H9 (cell line): ENCODE data around the gene TCF21. TPM values are rescaled to one million over a fixed set of nuclear protein-coding genes. Genes with fewer than 3 reads are reported as not detected.
"Not testable (repeated sequence)": the region's sequence is repeated elsewhere in the genome, so short reads cannot be mapped to it uniquely, and the experiment has no call there.

ENCODE experiments used
- DNase-seq: peaks from one replicate; pipeline ENCODE4 v3.0.0-alpha.2; 2017
- H2AFZ ChIP-seq: one replicate; pipeline ENCODE4 v1.6.1; 2013; ENCODE audit warnings: mild to moderate bottlenecking, low read length, control low read depth, moderate library complexity
- H2AK5ac ChIP-seq: 2 replicates; pipeline ENCODE4 v1.6.1; 2013; ENCODE audit warnings: low read length, control low read depth, mixed read lengths; ENCODE audit not compliant: insufficient read length
- H2BK120ac ChIP-seq: one replicate; pipeline ENCODE4 v1.6.1; 2013; ENCODE audit warnings: low read depth, mild to moderate bottlenecking, low read length, control low read depth, inconsistent platforms; ENCODE audit not compliant: poor library complexity, severe bottlenecking
- H2BK12ac ChIP-seq: 2 replicates; pipeline ENCODE4 v1.6.1; 2013; ENCODE audit warnings: low read length, control low read depth, mixed read lengths, low read depth; ENCODE audit not compliant: insufficient read length
- H2BK15ac ChIP-seq: 2 replicates; pipeline ENCODE4 v1.6.1; 2013; ENCODE audit warnings: low read depth, low read length, control low read depth
- H2BK20ac ChIP-seq: one replicate; pipeline ENCODE4 v1.6.1; 2013; ENCODE audit warnings: low read depth, mild to moderate bottlenecking, low read length, control low read depth, inconsistent platforms; ENCODE audit not compliant: poor library complexity, severe bottlenecking
- H2BK5ac ChIP-seq: 2 replicates; pipeline ENCODE4 v1.6.1; 2013; ENCODE audit warnings: low read length, control low read depth, mixed read lengths; ENCODE audit not compliant: insufficient read length
- H3K14ac ChIP-seq: 2 replicates; pipeline ENCODE4 v1.6.1; 2013; ENCODE audit warnings: low read length, control low read depth; ENCODE audit not compliant: insufficient read depth
- H3K18ac ChIP-seq: 2 replicates; pipeline ENCODE4 v1.6.1; 2013; ENCODE audit warnings: low read depth, mild to moderate bottlenecking, mixed read lengths, low read length, control low read depth; ENCODE audit not compliant: insufficient read length
- H3K23ac ChIP-seq: 2 replicates; pipeline ENCODE4 v1.6.1; 2013; ENCODE audit warnings: low read length, control low read depth, mixed read lengths, low read depth; ENCODE audit not compliant: insufficient read length
- H3K23me2 ChIP-seq: 2 replicates; pipeline ENCODE4 v1.6.1; 2013; ENCODE audit warnings: low read depth, mild to moderate bottlenecking, mixed read lengths, low read length, control low read depth; ENCODE audit not compliant: insufficient read length, poor library complexity, severe bottlenecking
- H3K27ac ChIP-seq: 2 replicates; pipeline ENCODE4 v1.5.1; 2013; ENCODE audit warnings: low read length, control low read depth, mixed read lengths, low read depth; ENCODE audit not compliant: insufficient read length
- H3K27me3 ChIP-seq: 2 replicates; pipeline ENCODE4 v1.6.1; 2013; ENCODE audit warnings: low read length, control low read depth, inconsistent platforms; ENCODE audit not compliant: insufficient read depth
- H3K4ac ChIP-seq: 2 replicates; pipeline ENCODE4 v1.6.1; 2013; ENCODE audit warnings: low read depth, mild to moderate bottlenecking, control low read depth, inconsistent platforms, low read length, moderate library complexity
- H3K4me1 ChIP-seq: 2 replicates; pipeline ENCODE4 v1.6.1; 2013; ENCODE audit warnings: low read length, control low read depth, inconsistent platforms; ENCODE audit not compliant: insufficient read depth
- H3K4me2 ChIP-seq: 2 replicates; pipeline ENCODE4 v1.6.1; 2013; ENCODE audit warnings: low read length, control low read depth, mixed read lengths; ENCODE audit not compliant: insufficient read length, insufficient read depth
- H3K56ac ChIP-seq: 2 replicates; pipeline ENCODE4 v1.6.1; 2013; ENCODE audit warnings: low read depth, mild to moderate bottlenecking, mixed read lengths, low read length, control low read depth; ENCODE audit not compliant: insufficient read length
- H3K79me1 ChIP-seq: 2 replicates; pipeline ENCODE4 v1.6.1; 2013; ENCODE audit warnings: low read depth, mild to moderate bottlenecking, moderate library complexity, low read length, control low read depth, inconsistent platforms; ENCODE audit not compliant: insufficient read depth, poor library complexity, severe bottlenecking
- H3K79me2 ChIP-seq: 2 replicates; pipeline ENCODE4 v1.6.1; 2013; ENCODE audit warnings: low read length, control low read depth, inconsistent platforms; ENCODE audit not compliant: insufficient read depth
- H3K9ac ChIP-seq: 2 replicates; pipeline ENCODE4 v1.6.1; 2013; ENCODE audit warnings: low read length, control low read depth, mixed read lengths; ENCODE audit not compliant: insufficient read length; ENCODE audit errors: extremely low read depth
- H3K9me3 ChIP-seq: one replicate; pipeline ENCODE4 v1.6.1; 2013; ENCODE audit warnings: low read depth, low read length, inconsistent platforms; ENCODE audit not compliant: control insufficient read depth
- H3T11ph ChIP-seq: one replicate; pipeline ENCODE4 v1.6.1; 2013; ENCODE audit warnings: mild to moderate bottlenecking, low read length, control low read depth, inconsistent platforms
- H4K20me1 ChIP-seq: one replicate; pipeline ENCODE4 v1.6.1; 2013; ENCODE audit not compliant: control insufficient read depth, insufficient read length, insufficient read depth
- H4K5ac ChIP-seq: 2 replicates; pipeline ENCODE4 v1.6.1; 2013; ENCODE audit warnings: low read depth, mild to moderate bottlenecking, mixed read lengths, low read length, control low read depth; ENCODE audit not compliant: insufficient read length
- H4K8ac ChIP-seq: replicated peaks from 2 replicates; pipeline ENCODE4 v1.6.1; 2013; ENCODE audit warnings: low read length, control low read depth, mixed read lengths, low read depth; ENCODE audit not compliant: insufficient read length
- H4K91ac ChIP-seq: 2 replicates; pipeline ENCODE4 v1.6.1; 2013; ENCODE audit warnings: low read depth, mild to moderate bottlenecking, moderate library complexity, mixed read lengths, low read length, control low read depth; ENCODE audit not compliant: insufficient read length
- H3K27ac Mint-ChIP-seq, 3 experiments: 2 replicates in 2 of 3; 3 replicates in 1 of 3; pipeline ENCODE4 v1.8.0; 2020 to 2021; ENCODE audit warnings: mixed read lengths in 3 of 3, mild to moderate bottlenecking in 1 of 3, moderate library complexity in 1 of 3
- H3K27me3 Mint-ChIP-seq: 2 replicates; pipeline ENCODE4 v1.8.0; 2021; ENCODE audit warnings: low read depth, mild to moderate bottlenecking, moderate library complexity, mixed read lengths
- H3K36me3 Mint-ChIP-seq, 3 experiments: 2 replicates in 2 of 3; 3 replicates in 1 of 3; pipeline ENCODE4 v1.8.0; 2020 to 2021; ENCODE audit warnings: low read depth in 3 of 3, mixed read lengths in 3 of 3; ENCODE audit not compliant: insufficient read depth in 1 of 3
- H3K4me1 Mint-ChIP-seq, 2 experiments: 2 replicates each; pipeline ENCODE4 v1.8.0; 2020; ENCODE audit warnings: mixed read lengths in 2 of 2
- H3K4me3 Mint-ChIP-seq, 2 experiments: 2 replicates in 1 of 2; 3 replicates in 1 of 2; pipeline ENCODE4 v1.8.0; 2020 to 2021; ENCODE audit warnings: mild to moderate bottlenecking in 2 of 2, mixed read lengths in 2 of 2, moderate library complexity in 1 of 2
- H3K9me3 Mint-ChIP-seq, 2 experiments: 2 replicates in 1 of 2; 3 replicates in 1 of 2; pipeline ENCODE4 v1.8.0; 2020; ENCODE audit warnings: mild to moderate bottlenecking in 2 of 2, mixed read lengths in 2 of 2, moderate library complexity in 1 of 2
- WGBS: extraction: QIAGEN DNeasy Blood & Tissue Kit; methylation state at CpG from one replicate; pipeline ENCODE4 v1.1.7; 2013; ENCODE audit warnings: missing lambda C conversion rate, low lambda C conversion rate, mixed read lengths; ENCODE audit not compliant: insufficient read length; ENCODE audit errors: extremely low coverage; 5-methylcytosine and 5-hydroxymethylcytosine counted together
- total RNA-seq: library from RNA; stranded (reverse); gene quantifications from 2 replicates; pipeline ENCODE4 v1.2.1, GENCODE V29; 2021

The TCF21 gene
- total RNA-seq, 1 experiment from 2014 or later: not detected

DNA sequence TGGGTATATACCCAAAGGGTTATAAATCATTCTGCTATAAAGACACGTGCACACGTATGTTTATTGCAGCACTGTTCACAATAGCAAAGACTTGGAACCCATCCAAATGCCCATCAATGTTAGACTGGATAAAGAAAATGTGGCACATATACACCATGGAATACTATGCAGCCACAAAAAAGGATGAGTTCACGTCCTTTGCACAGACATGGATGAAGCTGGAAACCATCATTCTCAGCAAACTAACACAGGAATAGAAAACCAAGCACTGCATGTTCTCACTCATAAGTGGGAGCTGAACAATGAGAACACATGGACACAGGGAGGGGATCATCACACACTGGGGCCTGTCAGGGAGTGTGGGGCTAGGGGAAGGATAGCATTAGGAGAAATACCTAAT is 47.4 kb downstream of the TCF21 start:
- not testable (repeated sequence) for H4K5ac ChIP-seq, H3K27me3 Mint-ChIP-seq, H3K4me2 ChIP-seq, H2AK5ac ChIP-seq, H4K8ac ChIP-seq, H3T11ph ChIP-seq, H2BK120ac ChIP-seq, H3K4me1 ChIP-seq, H3K27me3 ChIP-seq, H3K9ac ChIP-seq, H3K14ac ChIP-seq, H4K20me1 ChIP-seq, H3K23ac ChIP-seq, H2AFZ ChIP-seq, H2BK5ac ChIP-seq, H3K4me3 Mint-ChIP-seq, H4K91ac ChIP-seq, DNase-seq, H2BK12ac ChIP-seq, H3K4me1 Mint-ChIP-seq, H3K79me1 ChIP-seq, H3K9me3 ChIP-seq, H3K79me2 ChIP-seq, H3K36me3 Mint-ChIP-seq, H3K4ac ChIP-seq, H2BK15ac ChIP-seq, H3K27ac Mint-ChIP-seq, H3K56ac ChIP-seq, H3K23me2 ChIP-seq, H3K27ac ChIP-seq, H3K18ac ChIP-seq, H2BK20ac ChIP-seq
- WGBS: no CpG with 5 or more reads among the region's 3 CpGs
- H3K9me3 Mint-ChIP-seq: peaks cover 11 to 16% of the 10 kb centered on the region in 2 experiments
